Activated T-helper 9 cell treated with anti-CD3 and anti-CD28 coated beads, Interleukin-2, amount 50 U/mL, for 16 hours (primary cell): ENCODE results near the gene MCFD2.

Experiments
- DNase-seq: peaks from one replicate; pipeline ENCODE4 v3.0.0-alpha.2; 2020; ENCODE audit warnings: low read depth

Gene MCFD2

GRCh38 chr2:46915281-46915810 lies at the start of gene MCFD2:
MCFD2 (minus strand) TSS chr2:46915806; CDS start chr2:46909171, 6,635 bp downstream.
- no peak for DNase-seq

- DNase-seq: no peak
These were observed 49.4 kb upstream of the MCFD2 start for GRCh38 chr2:46964835-46965560.

- DNase-seq: no peak
These were observed 48.5 kb upstream of the MCFD2 start for GRCh38 chr2:46963941-46964673.

GRCh38 chr2:46963210-46963609 lies 47.6 kb upstream of the MCFD2 start:
- DNase-seq: no peak

- no peak for DNase-seq
These were observed 47.1 kb upstream of the MCFD2 start for GRCh38 chr2:46962751-46963150.

- no peak for DNase-seq
These were observed 45.0 kb upstream of the MCFD2 start for GRCh38 chr2:46960618-46961017.

- no peak for DNase-seq
These were observed 42.9 kb upstream of the MCFD2 start for GRCh38 chr2:46958431-46959017.

GRCh38 chr2:46956981-46957531 lies 41.5 kb upstream of the MCFD2 start:
- no peak for DNase-seq

- DNase-seq: no peak
These were observed 40.2 kb upstream of the MCFD2 start for GRCh38 chr2:46955764-46956163.

- DNase-seq: no peak
These were observed 39.5 kb upstream of the MCFD2 start for GRCh38 chr2:46954951-46955571.

- DNase-seq: no peak
These were observed 36.6 kb upstream of the MCFD2 start for GRCh38 chr2:46952171-46952570.

GRCh38 chr2:46951290-46952064 lies 35.9 kb upstream of the MCFD2 start:
- DNase-seq: no peak

GRCh38 chr2:46950314-46950713 lies 34.7 kb upstream of the MCFD2 start:
- no peak for DNase-seq

GRCh38 chr2:46947841-46948240 lies 32.2 kb upstream of the MCFD2 start:
- no peak for DNase-seq

- DNase-seq: no peak
These were observed 30.1 kb upstream of the MCFD2 start for GRCh38 chr2:46945671-46946070.

GRCh38 chr2:46943881-46944798 lies 28.5 kb upstream of the MCFD2 start:
- DNase-seq: peak; percentile 47

- DNase-seq: no peak
These were observed 27.5 kb upstream of the MCFD2 start for GRCh38 chr2:46942891-46943626.

GRCh38 chr2:46942143-46942526 lies 26.5 kb upstream of the MCFD2 start:
- peak; percentile 60 for DNase-seq

- DNase-seq: no peak
These were observed 24.2 kb upstream of the MCFD2 start for GRCh38 chr2:46939626-46940359.
